Mesenchymal stem cell (in vitro differentiated cells and primary cell): Measurements from ENCODE around the gene CDK5RAP3.
"Not testable (repeated sequence)": the region's sequence is repeated elsewhere in the genome, so short reads cannot be mapped to it uniquely, and the experiment has no call there.

ENCODE experiments used
- DNase-seq: peaks from one replicate; pipeline ENCODE4 v3.0.0-alpha.2; 2013
- H2AFZ ChIP-seq: one replicate; pipeline ENCODE4 v1.6.1; 2013; ENCODE audit warnings: low read depth, mild to moderate bottlenecking, control low read depth, inconsistent platforms, low read length, moderate library complexity
- H2AK5ac ChIP-seq: 2 replicates; pipeline ENCODE4 v1.6.1; 2013; ENCODE audit warnings: low read length, moderate library complexity, mild to moderate bottlenecking, inconsistent platforms; ENCODE audit not compliant: severe bottlenecking
- H2BK120ac ChIP-seq: one replicate; pipeline ENCODE4 v1.6.1; 2013; ENCODE audit warnings: low read depth, mild to moderate bottlenecking, inconsistent platforms, low read length, moderate library complexity
- H2BK12ac ChIP-seq, 2 experiments: one replicate each; pipeline ENCODE4 v1.6.1; 2013; ENCODE audit warnings: inconsistent platforms in 2 of 2, low read length in 2 of 2, mild to moderate bottlenecking in 2 of 2, moderate library complexity in 2 of 2, control low read depth in 1 of 2
- H2BK15ac ChIP-seq: one replicate; pipeline ENCODE4 v1.6.1; 2013; ENCODE audit warnings: mild to moderate bottlenecking, low read depth, inconsistent platforms; ENCODE audit not compliant: poor library complexity, severe bottlenecking
- H2BK5ac ChIP-seq: 2 replicates; pipeline ENCODE4 v1.6.1; 2013; ENCODE audit warnings: low read depth, mild to moderate bottlenecking, low read length, control low read depth, inconsistent platforms; ENCODE audit not compliant: poor library complexity, severe bottlenecking
- H3K14ac ChIP-seq, 2 experiments: one replicate each; pipeline ENCODE4 v1.6.1; 2013; ENCODE audit warnings: inconsistent platforms in 2 of 2, low read length in 2 of 2, control low read depth in 1 of 2, mild to moderate bottlenecking in 1 of 2, moderate library complexity in 1 of 2
- H3K18ac ChIP-seq, 2 experiments: one replicate each; pipeline ENCODE4 v1.6.1; 2013; ENCODE audit warnings: inconsistent platforms in 2 of 2, low read length in 2 of 2, control low read depth in 1 of 2, low read depth in 1 of 2, mild to moderate bottlenecking in 1 of 2
- H3K23ac ChIP-seq, 2 experiments: one replicate each; pipeline ENCODE4 v1.6.1; 2013; ENCODE audit warnings: inconsistent platforms in 2 of 2, low read length in 2 of 2, mild to moderate bottlenecking in 2 of 2, moderate library complexity in 2 of 2, control low read depth in 1 of 2
- H3K27ac ChIP-seq: 2 replicates; pipeline ENCODE4 v1.5.1; 2013; ENCODE audit warnings: mild to moderate bottlenecking, moderate library complexity, low read length, control low read depth, inconsistent platforms; ENCODE audit not compliant: poor library complexity, severe bottlenecking
- H3K27me3 ChIP-seq, 2 experiments: 2 replicates each; pipeline versions ENCODE4 v1.6.1 to v1.7.0; 2013; ENCODE audit warnings: low read length in 2 of 2, mild to moderate bottlenecking in 2 of 2, moderate library complexity in 2 of 2, control low read depth in 1 of 2, inconsistent platforms in 1 of 2; ENCODE audit not compliant: control insufficient read depth in 1 of 2, insufficient read depth in 1 of 2
- H3K36me3 ChIP-seq, 2 experiments: 2 replicates each; pipeline versions ENCODE4 v1.6.1 to v1.7.0; 2013; ENCODE audit warnings: low read length in 2 of 2, control low read depth in 1 of 2, inconsistent platforms in 1 of 2, low read depth in 1 of 2, mild to moderate bottlenecking in 1 of 2; ENCODE audit not compliant: insufficient read depth in 2 of 2, control insufficient read depth in 1 of 2
- H3K4ac ChIP-seq, 2 experiments: one replicate each; pipeline ENCODE4 v1.6.1; 2013; ENCODE audit warnings: inconsistent platforms in 2 of 2, low read length in 2 of 2, mild to moderate bottlenecking in 2 of 2, moderate library complexity in 2 of 2, control low read depth in 1 of 2, low read depth in 1 of 2
- H3K4me1 ChIP-seq: 2 replicates; pipeline ENCODE4 v1.6.1; 2013; ENCODE audit warnings: low read depth, low read length, control low read depth; ENCODE audit not compliant: control insufficient read depth, insufficient read depth
- H3K4me2 ChIP-seq: 2 replicates; pipeline ENCODE4 v1.6.1; 2013; ENCODE audit warnings: low read length, mild to moderate bottlenecking, inconsistent platforms; ENCODE audit not compliant: poor library complexity, severe bottlenecking
- H3K4me3 ChIP-seq, 2 experiments: 2 replicates each; pipeline versions ENCODE4 v1.5.1 to v1.7.0; 2013; ENCODE audit warnings: low read length in 2 of 2, mild to moderate bottlenecking in 2 of 2, control low read depth in 1 of 2, low read depth in 1 of 2; ENCODE audit not compliant: insufficient read depth in 1 of 2
- H3K79me1 ChIP-seq: replicated peaks from 2 replicates; pipeline ENCODE4 v1.6.1; 2013; ENCODE audit warnings: mild to moderate bottlenecking, control low read depth, low read length, inconsistent platforms; ENCODE audit not compliant: poor library complexity, severe bottlenecking
- H3K9ac ChIP-seq: 2 replicates; pipeline ENCODE4 v1.7.0; 2013; ENCODE audit warnings: mild to moderate bottlenecking, low read length, moderate library complexity
- H3K9me3 ChIP-seq: 2 replicates; pipeline ENCODE4 v1.7.0; 2013; ENCODE audit warnings: mild to moderate bottlenecking, low read length; ENCODE audit not compliant: control insufficient read depth
- H4K8ac ChIP-seq: one replicate; pipeline ENCODE4 v1.6.1; 2013; ENCODE audit warnings: inconsistent platforms, mild to moderate bottlenecking, low read length, moderate library complexity
- H4K91ac ChIP-seq: one replicate; pipeline ENCODE4 v1.6.1; 2013; ENCODE audit warnings: mild to moderate bottlenecking, low read length, inconsistent platforms
- WGBS: methylation state at CpG from one replicate; pipeline ENCODE4 v1.1.7; 2013; ENCODE audit warnings: mixed read lengths; 5-methylcytosine and 5-hydroxymethylcytosine counted together

Gene CDK5RAP3

DNA sequence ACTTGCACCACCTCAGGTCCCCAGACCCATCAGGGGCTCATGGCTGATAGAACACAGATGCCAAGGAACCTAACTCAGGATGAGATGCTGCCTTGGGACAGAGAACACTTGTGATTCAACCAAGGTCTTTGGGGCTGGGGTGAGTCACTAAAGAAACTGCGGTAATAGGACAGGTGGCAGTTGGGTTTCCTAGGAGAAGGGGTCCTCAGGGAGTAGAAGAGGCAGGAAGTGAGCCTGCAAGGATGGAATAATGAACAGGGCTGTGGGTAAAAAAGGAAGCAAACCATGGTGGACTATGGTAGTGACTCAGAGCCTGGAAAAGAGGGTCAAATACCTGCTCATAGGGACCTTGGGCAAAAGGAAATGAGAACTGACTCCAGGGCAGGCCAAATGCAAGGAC is 36.1 kb upstream of the CDK5RAP3 start:
- no peak overlapping the region for H3K23ac ChIP-seq
- H3K4me2 ChIP-seq, result no peak overlapping the region
- no peak overlapping the region for H3K9ac ChIP-seq
- H2AK5ac ChIP-seq, result no peak overlapping the region
- no peak overlapping the region for H2BK12ac ChIP-seq
- H4K8ac ChIP-seq, result no peak overlapping the region
- no peaks in the 10 kb centered on the region for H3K27me3 ChIP-seq
- H3K36me3 ChIP-seq, result peaks cover 0 to 7% of the 10 kb centered on the region in 2 experiments
- no peak overlapping the region for H3K14ac ChIP-seq
- WGBS, result 27% methylated on average over 1 of the region's 1 CpG
- no peak overlapping the region for H2BK5ac ChIP-seq
- no peak overlapping the region for H2BK15ac ChIP-seq
- no peak overlapping the region for H2BK120ac ChIP-seq
- DNase-seq, result peak; percentile 12
- no peaks in the 10 kb centered on the region for H3K9me3 ChIP-seq
- H3K79me1 ChIP-seq, result no peaks in the 10 kb centered on the region
- H2AFZ ChIP-seq, result no peak overlapping the region
- H3K18ac ChIP-seq, result no peak overlapping the region
- no peak overlapping the region for H3K4ac ChIP-seq
- no peak overlapping the region for H3K4me3 ChIP-seq
- no peak overlapping the region for H3K27ac ChIP-seq
- H4K91ac ChIP-seq, result no peak overlapping the region
- peaks cover 5% of the 10 kb centered on the region for H3K4me1 ChIP-seq

DNA sequence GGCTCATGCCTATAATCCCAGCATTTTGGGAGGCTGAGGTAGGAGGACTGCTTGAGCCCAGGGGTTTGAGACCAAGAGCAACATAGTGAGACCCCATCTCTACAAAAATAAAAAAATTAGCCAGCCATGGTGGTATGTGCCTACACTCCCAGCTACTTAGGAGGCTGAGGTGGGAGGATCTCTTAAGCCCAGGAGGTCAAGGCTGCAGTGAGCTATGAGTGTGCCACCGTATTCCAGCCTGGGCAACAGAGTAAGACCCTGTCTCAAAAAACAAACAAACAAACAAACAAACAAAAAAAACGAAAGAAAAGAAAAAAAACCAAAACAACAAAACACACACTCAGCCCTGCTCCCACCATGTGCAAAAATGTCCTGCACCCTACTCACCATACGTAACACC is 35.4 kb upstream of the CDK5RAP3 start:
- H2AFZ ChIP-seq, H3K9ac ChIP-seq, H3K27ac ChIP-seq, H3K4me2 ChIP-seq, H3K36me3 ChIP-seq, H3K4me3 ChIP-seq, H3K4ac ChIP-seq, H3K18ac ChIP-seq, H4K8ac ChIP-seq, H3K79me1 ChIP-seq, H2BK12ac ChIP-seq, H3K9me3 ChIP-seq, H2BK120ac ChIP-seq, H3K14ac ChIP-seq, H2BK5ac ChIP-seq, H3K4me1 ChIP-seq, H3K23ac ChIP-seq, H3K27me3 ChIP-seq, H4K91ac ChIP-seq, DNase-seq, H2AK5ac ChIP-seq, H2BK15ac ChIP-seq: not testable (repeated sequence)
- 81% methylated on average over 2 of the region's 3 CpGs for WGBS

DNA sequence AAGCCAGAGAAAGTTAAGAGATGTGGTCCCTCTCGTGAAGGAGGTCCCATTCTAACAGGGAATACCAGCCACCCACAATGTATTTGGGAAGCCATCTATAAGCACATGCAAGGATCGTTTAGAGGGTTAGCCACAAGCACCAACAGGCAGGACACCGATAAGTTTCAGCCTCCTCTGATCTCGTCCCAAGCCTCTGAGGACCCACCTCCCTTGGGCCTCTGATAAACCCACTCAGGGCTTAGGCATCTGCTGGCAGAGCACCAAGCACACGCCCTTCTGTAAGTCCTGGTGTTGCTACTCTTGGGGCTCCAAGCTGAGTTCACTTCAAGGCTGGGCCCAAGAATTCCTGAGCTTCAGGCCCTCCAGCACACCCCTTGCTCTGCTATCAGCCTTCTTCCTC is 35.0 kb upstream of the CDK5RAP3 start:
- Histone ChIP-seq H3K18ac (no peak overlapping the region), H3K36me3 (peaks cover 0 to 3% of the 10 kb centered on the region in 2 experiments), H3K23ac (no peak overlapping the region), H2AK5ac (no peak overlapping the region), H4K91ac (no peak overlapping the region), H3K4ac (no peak overlapping the region), H3K79me1 (no peaks in the 10 kb centered on the region), H3K27me3 (no peaks in the 10 kb centered on the region), H3K9me3 (no peaks in the 10 kb centered on the region), H3K4me3 (no peak overlapping the region), H2BK120ac (no peak overlapping the region), H2BK15ac (no peak overlapping the region), H3K27ac (no peak overlapping the region), H2BK12ac (no peak overlapping the region), H4K8ac (peak overlapping the region; percentile 29), H2BK5ac (no peak overlapping the region), H3K4me2 (no peak overlapping the region), H3K4me1 (peaks cover 5% of the 10 kb centered on the region), H2AFZ (peak overlapping the region; percentile 5), H3K9ac (no peak overlapping the region), H3K14ac (no peak overlapping the region)
- 63% methylated on average over 5 of the region's 5 CpGs for WGBS
- DNase-seq, result peak; percentile 43

DNA sequence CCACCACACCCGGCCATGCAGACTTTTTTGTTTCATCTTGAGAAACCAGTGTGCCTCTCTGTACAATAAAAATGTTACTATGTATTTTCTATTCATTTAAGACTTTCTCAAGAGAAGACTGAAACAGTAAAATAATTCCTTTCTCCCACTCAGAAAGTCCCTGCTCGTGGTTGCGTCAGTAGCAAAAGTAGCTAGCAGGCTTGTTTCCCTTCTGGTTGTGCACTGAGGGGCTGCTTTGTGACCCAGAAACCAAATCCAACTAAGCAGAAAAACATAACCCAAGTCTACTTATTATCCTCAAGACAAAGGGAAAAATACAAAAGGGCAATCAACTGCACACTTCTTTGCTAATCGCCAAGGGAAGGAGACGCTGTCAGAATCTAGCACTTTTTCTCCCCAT is 33.0 kb upstream of the CDK5RAP3 start:
- H4K91ac ChIP-seq, result no peak overlapping the region
- no peak overlapping the region for H2BK15ac ChIP-seq
- H3K4ac ChIP-seq, result no peak overlapping the region
- H3K4me1 ChIP-seq, result peaks cover 11% of the 10 kb centered on the region
- no peak overlapping the region for H3K9ac ChIP-seq
- H2AFZ ChIP-seq, result no peak overlapping the region
- DNase-seq, result no peak
- no peak overlapping the region for H2BK12ac ChIP-seq
- H3K27me3 ChIP-seq, result no peaks in the 10 kb centered on the region
- no peak overlapping the region for H3K23ac ChIP-seq
- no peak overlapping the region for H2BK120ac ChIP-seq
- H3K4me2 ChIP-seq, result no peak overlapping the region
- no peak overlapping the region for H4K8ac ChIP-seq
- H3K18ac ChIP-seq, result no peak overlapping the region
- no peak overlapping the region for H2BK5ac ChIP-seq
- no peaks in the 10 kb centered on the region for H3K9me3 ChIP-seq
- no peak overlapping the region for H3K14ac ChIP-seq
- H3K4me3 ChIP-seq, result no peak overlapping the region
- H3K36me3 ChIP-seq, result no peaks in the 10 kb centered on the region
- no peaks in the 10 kb centered on the region for H3K79me1 ChIP-seq
- H3K27ac ChIP-seq, result no peak overlapping the region
- WGBS, result 96% methylated on average over 4 of the region's 5 CpGs
- H2AK5ac ChIP-seq, result no peak overlapping the region
